Urinary bladder (tissue), 4 donors: ENCODE results near the gene CHIT1. TPM values are rescaled to one million over a fixed set of nuclear protein-coding genes. Genes with fewer than 3 reads are reported as not detected.
"Not testable (repeated sequence)": the region's sequence is repeated elsewhere in the genome, so short reads cannot be mapped to it uniquely, and the experiment has no call there.

Source experiments
- DNase-seq: peaks from one replicate; pipeline ENCODE4 v3.0.0-alpha.2; 2015; ENCODE audit errors: extremely low spot score
- H3K27ac ChIP-seq: one replicate; pipeline ENCODE4 v1.5.1; 2013; ENCODE audit warnings: low read depth, mild to moderate bottlenecking, moderate library complexity
- H3K36me3 ChIP-seq: one replicate; pipeline ENCODE4 v1.6.1; 2013; ENCODE audit warnings: mild to moderate bottlenecking, moderate library complexity; ENCODE audit not compliant: insufficient read depth
- H3K4me1 ChIP-seq: one replicate; pipeline ENCODE4 v1.6.1; 2013; ENCODE audit warnings: mild to moderate bottlenecking, moderate library complexity; ENCODE audit not compliant: insufficient read depth
- H3K4me3 ChIP-seq: one replicate; pipeline ENCODE4 v1.5.1; 2013; ENCODE audit warnings: low read depth, low read length
- WGBS: extraction: QIAGEN DNeasy Blood & Tissue Kit; methylation state at CpG from one replicate; pipeline ENCODE4 v1.1.7; 2013; 5-methylcytosine and 5-hydroxymethylcytosine counted together
- polyA plus RNA-seq: library from polyadenylated mRNA; stranded (reverse); fragments of 200-250 nt; gene quantifications from one replicate; pipeline ENCODE4 v1.2.3, GENCODE V29; 2013
- total RNA-seq: library from RNA; depleted of rRNA; stranded (reverse); fragments of >200 nt; gene quantifications from one replicate; pipeline ENCODE4 v1.2.3, GENCODE V29; 2014
- donor health status: healthy with polysubstance abuse.
- donor health status: healthy.

Gene CHIT1
- total and polyA plus RNA-seq, 2 donors, result 0.11 TPM; not detected in 1

DNA sequence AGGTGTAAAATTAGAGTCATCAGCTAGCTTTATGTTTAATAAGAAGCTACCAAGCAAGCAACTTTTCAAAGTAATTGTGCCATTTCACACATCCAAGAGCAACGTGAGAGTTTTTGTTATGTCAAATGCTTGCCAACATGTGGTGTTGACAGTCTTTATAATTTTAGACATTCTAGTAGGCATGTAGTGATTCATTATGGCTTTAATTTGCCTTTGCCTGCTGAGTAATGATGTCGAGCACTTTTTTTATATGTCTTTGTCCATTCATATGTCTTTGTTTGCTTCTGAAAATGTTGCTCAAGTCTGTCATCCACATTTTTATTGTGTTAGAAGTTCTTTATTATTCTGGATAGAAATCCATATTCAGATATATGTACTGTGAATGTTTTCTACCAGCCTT lies 21.4 kb upstream of the CHIT1 start:
- WGBS, result 46% methylated on average over 2 of the region's 2 CpGs
- Histone ChIP-seq H3K4me1 (no peaks in the 10 kb centered on the region), H3K27ac (no peak overlapping the region), H3K36me3 (no peaks in the 10 kb centered on the region), H3K4me3 (no peak overlapping the region)
- DNase-seq, result no peak

DNA sequence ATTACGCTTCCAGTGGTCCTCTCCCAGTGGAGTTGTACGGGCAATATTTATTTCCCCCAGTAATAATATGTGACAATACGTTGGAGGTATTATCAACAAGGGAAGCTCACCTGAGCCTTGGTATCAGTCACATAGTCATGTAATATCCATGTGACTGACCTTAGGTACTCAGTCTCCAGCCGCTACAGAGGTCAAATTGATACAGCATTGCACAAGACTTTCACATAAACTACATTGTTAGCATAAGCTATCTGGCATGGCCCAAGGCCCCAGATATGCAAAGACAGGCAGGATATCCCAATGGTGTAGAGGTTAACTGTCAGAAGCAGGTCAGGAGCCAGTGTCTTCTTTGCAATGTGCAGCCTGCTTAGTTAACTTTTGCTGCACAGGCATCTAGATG lies 15.3 kb upstream of the CHIT1 start:
- Histone ChIP-seq H3K36me3 (no peaks in the 10 kb centered on the region), H3K27ac (no peak overlapping the region), H3K4me1 (no peaks in the 10 kb centered on the region), H3K4me3 (no peak overlapping the region)
- DNase-seq, result no peak
- 45% methylated on average over 4 of the region's 4 CpGs for WGBS

DNA sequence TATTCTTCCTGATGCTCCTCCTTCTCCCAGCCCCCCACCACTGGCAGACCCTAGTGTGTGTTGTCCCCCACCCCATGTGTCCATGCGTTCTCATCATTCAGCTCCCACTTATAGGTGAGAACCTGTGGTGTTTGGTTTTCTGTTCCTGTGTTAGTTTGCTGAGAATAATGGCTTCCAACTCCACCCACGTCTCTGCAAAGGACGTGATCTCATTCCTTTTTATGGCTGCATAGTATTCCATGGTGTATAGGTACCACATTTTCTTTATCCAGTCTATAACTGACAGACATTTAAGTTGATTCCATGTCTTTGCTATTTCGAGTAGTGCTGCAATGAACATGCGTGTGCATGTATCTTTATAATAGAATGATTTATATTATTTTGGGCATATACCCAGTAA lies 12.2 kb upstream of the CHIT1 start:
- not testable (repeated sequence) for H3K4me1 ChIP-seq, H3K27ac ChIP-seq, DNase-seq, H3K4me3 ChIP-seq, H3K36me3 ChIP-seq
- WGBS, result 88% methylated on average over 5 of the region's 5 CpGs

DNA sequence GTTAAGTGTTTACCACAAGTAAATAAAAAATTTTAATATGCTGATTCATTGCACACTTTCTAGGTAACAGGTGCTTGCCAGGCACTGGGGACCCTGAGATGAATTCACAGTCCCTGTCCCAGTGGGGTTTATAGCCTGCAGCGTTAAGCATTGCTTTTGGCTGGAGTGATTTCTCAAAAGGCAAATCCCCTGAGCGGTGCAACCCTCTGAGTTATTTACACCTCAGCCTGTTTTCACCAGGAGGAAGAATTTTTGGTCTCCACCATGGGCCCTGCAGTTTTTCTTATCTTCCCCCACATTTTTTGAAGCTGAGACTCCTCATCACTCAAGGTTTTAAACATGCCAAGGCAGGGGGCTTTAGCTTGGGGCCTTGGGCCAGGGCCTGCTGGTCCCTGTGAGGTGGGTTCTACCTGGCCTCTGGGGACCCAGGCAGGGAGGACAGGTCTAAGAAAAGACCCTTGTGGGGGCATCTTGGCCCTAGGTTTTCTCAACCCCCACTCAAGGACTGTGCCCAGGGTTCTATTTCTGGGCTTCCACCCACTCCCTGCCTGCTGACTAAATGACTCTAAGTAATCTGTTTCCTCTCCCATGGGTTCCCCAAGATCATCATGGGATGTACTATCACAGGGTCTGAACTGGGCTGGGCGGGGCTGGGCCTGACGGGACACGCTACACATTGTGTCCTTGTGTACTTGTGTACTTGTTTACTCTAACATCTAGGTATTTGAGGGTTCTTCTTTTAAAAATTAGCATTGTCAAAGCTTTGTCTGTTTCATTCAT lies 10.2 kb upstream of the CHIT1 start:
- no peak for DNase-seq
- no peak overlapping the region for H3K27ac ChIP-seq
- 71% methylated on average over 5 of the region's 5 CpGs for WGBS

DNA sequence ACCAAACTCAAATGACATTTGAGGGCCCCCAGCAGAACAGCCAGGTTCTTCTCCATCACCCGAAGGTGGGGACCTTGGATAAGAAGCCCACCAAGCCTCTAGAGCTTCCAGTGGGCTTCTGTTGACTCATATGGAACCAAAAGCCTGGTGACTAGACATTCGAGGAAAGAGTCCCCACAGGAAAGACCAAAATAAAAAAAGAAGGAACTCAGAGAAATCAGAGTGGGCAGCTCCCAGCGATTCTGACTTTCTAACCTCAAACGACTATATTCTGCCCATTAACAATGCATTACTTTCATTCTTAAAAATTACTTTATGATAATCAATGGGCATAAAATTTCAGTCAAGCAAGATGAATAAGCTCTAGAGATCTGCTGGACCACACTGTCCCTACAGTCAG lies 9.6 kb upstream of the CHIT1 start:
- no peaks in the 10 kb centered on the region for H3K4me1 ChIP-seq
- no peaks in the 10 kb centered on the region for H3K36me3 ChIP-seq
- H3K4me3 ChIP-seq, result no peak overlapping the region
- 69% methylated on average over 4 of the region's 4 CpGs for WGBS
- no peak for DNase-seq
- no peak overlapping the region for H3K27ac ChIP-seq

More for the DNA sequence above, 10.2 kb upstream of the CHIT1 start:
- H3K4me3 ChIP-seq, result no peak overlapping the region
- no peaks in the 10 kb centered on the region for H3K36me3 ChIP-seq
- no peaks in the 10 kb centered on the region for H3K4me1 ChIP-seq

DNA sequence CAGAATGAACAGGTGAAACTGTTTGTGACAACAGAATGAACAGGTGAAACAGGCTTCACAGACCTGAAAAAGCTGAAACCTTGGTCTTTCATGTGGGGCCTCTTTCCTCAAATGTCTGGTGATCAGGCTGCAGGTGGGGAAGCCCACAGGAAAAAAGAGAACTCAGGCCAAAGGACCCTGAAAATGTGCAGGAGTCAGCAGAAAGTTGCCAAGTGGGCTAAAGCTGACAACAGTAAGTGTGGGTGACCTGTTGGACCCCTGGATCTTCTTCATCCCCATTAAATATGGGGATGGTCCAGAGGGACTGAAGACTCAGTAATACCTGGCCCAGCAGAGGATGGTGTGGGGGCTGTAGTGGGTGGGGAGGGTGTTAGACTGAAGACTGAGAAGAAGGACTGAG lies 9.1 kb upstream of the CHIT1 start:
- DNase-seq, result no peak
- Histone ChIP-seq H3K4me3 (no peak overlapping the region), H3K36me3 (no peaks in the 10 kb centered on the region), H3K4me1 (no peaks in the 10 kb centered on the region), H3K27ac (no peak overlapping the region)

DNA sequence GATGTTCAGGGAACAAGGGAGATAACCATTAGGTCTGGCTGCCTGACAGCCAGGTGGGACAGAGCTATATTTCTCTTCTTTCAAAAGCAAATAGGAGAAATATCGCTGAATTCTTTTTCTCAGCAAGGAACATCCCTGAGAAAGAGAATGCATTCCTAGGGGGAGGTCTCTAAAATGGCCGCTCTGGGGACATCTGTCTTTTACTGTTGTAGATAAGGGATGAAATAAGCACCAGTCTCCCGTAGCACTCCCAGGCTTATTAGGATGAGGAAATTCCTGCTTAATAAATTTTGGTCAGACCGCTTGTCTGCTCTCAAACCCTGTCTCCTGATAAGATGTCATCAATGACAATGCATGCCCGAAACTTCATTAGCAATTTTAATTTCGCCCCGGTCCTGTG lies 5.4 kb upstream of the CHIT1 start:
- not testable (repeated sequence) for H3K27ac ChIP-seq, H3K36me3 ChIP-seq, H3K4me3 ChIP-seq, DNase-seq, H3K4me1 ChIP-seq
- WGBS, result 89% methylated on average over 7 of the region's 7 CpGs

DNA sequence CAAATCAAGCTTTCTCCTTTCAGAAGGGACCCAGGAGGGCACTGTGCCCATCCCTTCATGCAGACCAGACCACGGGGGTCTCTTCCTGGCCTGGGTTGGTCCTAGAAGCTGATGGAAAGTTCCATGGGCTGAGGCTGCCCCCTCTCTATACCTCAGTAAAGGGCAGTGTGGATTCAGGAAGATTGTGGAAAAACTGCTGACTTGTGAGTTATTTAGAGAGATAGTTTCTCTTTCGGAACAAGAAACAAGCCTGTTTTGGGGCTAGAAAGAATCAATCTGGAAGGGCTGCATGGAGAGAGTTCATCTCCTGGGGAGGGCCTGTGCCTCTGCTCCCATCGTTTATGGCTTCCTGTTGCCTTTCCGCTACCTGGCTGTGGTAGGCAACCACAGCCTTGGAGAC lies 803 bp downstream of the CHIT1 start:
- 74% methylated on average over 4 of the region's 4 CpGs for WGBS
- H3K4me1 ChIP-seq, result no peaks in the 10 kb centered on the region

DNA sequence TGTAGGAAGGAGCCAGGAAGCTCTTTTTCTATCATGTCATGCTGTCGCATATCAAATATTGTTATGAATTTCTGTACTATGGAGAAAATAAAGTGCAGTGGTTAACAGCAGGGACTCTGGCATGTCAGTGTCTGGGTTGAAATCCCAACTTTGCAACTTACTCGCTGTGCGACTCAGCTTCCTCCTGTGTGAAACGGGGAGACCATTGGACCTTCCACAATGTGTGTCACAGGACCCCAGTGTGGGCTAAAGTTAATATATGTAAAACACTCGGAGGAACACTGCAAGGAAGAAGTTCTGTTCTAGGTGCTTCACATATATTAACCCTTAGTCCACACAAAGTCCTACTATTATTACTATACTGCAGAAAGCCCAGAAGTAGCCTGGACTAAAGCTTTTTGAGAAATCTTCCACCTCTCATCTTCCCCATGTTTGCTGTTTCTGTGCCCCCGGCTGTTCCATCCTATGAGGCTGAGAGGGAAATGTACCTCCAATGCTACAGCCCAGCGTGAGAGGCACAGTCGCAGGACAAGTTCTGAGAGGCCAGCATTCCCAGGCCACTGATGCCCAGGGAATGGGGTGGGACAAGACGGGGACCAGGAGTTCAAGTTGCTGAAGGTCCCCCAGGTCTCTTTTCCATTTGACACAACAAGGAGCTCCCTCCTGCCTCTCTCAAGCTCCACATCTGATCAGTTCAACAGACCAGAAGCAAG lies 1.9 kb downstream of the CHIT1 start:
- H3K4me3 ChIP-seq, result no peak overlapping the region
- 85% methylated on average over 9 of the region's 9 CpGs for WGBS
- H3K36me3 ChIP-seq, result no peaks in the 10 kb centered on the region
- H3K4me1 ChIP-seq, result no peaks in the 10 kb centered on the region
- H3K27ac ChIP-seq, result no peak overlapping the region
- no peak for DNase-seq

More for the DNA sequence above, 803 bp downstream of the CHIT1 start:
- H3K27ac ChIP-seq, result no peak overlapping the region
- no peak for DNase-seq
- H3K4me3 ChIP-seq, result no peak overlapping the region
- no peaks in the 10 kb centered on the region for H3K36me3 ChIP-seq

DNA sequence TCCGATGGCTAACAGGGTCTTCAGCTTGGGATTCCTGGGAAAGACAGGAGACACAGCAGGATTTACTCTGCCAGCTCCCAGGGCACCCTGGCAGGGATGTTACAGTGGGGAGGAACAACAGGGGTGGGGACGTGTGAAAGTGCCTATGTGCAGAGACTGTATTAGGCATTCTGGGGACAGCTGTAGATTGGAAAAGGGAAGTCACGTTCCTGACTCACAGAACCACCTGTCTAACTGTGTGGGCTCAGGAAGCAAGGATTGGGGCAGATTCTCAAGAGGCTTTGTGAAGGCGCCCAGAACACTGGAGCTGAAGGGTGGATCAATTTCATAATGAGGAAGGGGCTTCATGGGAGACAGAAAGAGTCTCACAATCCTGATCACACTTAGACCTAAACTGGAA lies 4.4 kb downstream of the CHIT1 start:
- Histone ChIP-seq H3K27ac (no peak overlapping the region), H3K4me1 (no peaks in the 10 kb centered on the region), H3K36me3 (no peaks in the 10 kb centered on the region), H3K4me3 (no peak overlapping the region)
- WGBS, result 69% methylated on average over 4 of the region's 4 CpGs
- no peak for DNase-seq

DNA sequence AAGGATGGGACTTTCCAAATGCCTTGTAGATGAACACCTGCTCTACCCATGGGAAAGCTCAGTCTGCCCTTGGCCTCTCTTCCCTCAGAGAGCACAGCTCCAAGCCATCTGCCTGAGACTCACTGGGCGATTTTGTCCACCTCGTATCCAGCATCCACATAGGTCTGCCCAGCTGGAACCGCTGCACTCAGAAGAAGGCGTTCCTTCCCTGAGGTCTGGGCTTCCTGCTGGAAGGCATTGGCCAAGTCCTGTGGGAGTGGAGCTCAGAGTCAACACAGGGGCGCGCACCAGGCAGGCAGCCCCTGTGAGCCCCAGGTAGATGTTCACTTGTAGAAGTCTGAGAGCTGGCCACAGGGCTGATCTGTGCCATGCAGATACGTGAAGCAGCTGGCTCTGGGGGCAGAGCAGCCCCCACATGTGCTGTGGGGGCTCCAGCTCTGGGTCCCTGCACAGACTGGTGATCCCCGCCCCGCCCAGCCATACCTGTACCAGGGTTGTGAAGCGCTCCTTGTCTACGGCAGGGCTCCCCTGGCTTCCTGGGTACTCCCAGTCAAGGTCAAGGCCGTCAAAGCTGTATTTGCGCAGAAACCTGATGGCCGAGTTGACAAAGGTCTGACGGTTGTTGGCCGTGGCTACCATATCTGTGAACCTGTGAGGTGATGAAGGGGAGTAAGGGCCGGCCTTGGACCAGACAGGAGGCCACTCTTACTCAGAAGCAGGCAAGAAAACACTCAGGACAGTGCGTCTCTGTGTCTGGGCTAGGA lies 6.3 kb downstream of the CHIT1 start:
- no peaks in the 10 kb centered on the region for H3K36me3 ChIP-seq
- H3K4me3 ChIP-seq, result no peak overlapping the region
- H3K27ac ChIP-seq, result no peak overlapping the region
- H3K4me1 ChIP-seq, result no peaks in the 10 kb centered on the region
- no peak for DNase-seq
- WGBS, result 87% methylated on average over 18 of the region's 18 CpGs

DNA sequence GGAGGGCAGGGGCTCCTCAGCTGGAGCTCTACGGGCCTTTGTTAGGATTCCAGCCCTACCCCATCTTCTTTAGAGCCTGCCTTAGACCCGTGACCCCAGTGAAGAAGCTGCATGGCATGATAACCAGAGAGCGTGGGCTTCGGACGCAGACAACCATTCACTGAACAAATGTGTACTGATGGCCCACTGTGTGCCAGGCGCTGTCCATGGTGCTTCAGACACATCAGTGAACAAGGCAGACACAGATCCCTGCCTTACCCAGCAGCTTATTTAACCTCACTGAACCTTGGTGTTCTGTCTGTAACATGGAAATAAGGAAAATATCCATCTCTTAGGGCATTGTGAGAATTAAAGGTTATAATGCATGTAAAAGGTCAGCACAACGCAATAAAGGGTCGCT lies 9.5 kb downstream of the CHIT1 start:
- 73% methylated on average over 8 of the region's 8 CpGs for WGBS
- no peak for DNase-seq
- no peaks in the 10 kb centered on the region for H3K36me3 ChIP-seq
- no peak overlapping the region for H3K4me3 ChIP-seq
- H3K27ac ChIP-seq, result no peak overlapping the region
- H3K4me1 ChIP-seq, result no peaks in the 10 kb centered on the region

DNA sequence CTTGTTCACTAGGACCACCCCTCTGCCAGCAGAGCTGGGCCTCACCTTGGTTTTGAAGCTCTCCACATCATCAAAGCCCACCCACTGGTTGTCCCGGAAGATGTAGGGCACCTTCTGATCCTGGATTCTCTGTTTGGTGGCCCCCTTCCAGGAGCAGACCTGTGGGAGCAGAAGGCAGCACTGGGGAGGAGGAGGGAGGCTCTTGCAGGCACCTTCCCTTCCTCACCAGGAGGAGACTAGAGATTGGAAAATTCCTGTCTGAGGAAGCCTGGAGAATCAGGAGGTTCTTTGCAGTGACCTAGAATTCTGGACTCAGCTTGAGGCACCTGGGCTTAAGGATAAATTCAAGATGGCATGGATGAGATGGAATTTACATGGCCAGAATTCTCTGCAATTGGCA lies 10.3 kb downstream of the CHIT1 start:
- no peak for DNase-seq
- 66% methylated on average over 1 of the region's 1 CpG for WGBS
- H3K27ac ChIP-seq, result no peak overlapping the region
- H3K4me3 ChIP-seq, result no peak overlapping the region
- no peaks in the 10 kb centered on the region for H3K4me1 ChIP-seq
- no peaks in the 10 kb centered on the region for H3K36me3 ChIP-seq

DNA sequence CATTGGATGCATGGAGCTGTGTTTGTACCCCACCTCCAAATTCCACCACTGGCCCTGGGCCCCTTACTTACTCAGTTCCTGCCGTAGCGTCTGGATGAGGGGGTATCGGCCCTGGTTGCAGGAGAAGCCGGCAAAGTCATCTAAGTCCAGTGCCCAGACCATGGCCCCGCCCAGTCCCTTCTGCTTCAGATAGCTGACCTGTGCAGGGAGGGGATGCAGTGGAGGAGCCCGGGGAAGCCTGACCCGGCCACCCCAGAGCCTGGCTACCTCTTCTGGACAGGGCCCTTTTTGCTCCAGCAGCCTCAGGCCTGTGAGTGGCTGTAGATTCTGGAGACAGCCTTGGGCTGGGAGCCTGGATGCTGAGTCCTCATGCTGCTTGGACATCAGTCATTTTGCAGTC lies 11.8 kb downstream of the CHIT1 start:
- DNase-seq, result no peak
- 72% methylated on average over 7 of the region's 7 CpGs for WGBS
- H3K27ac ChIP-seq, result no peak overlapping the region
- no peak overlapping the region for H3K4me3 ChIP-seq
- H3K4me1 ChIP-seq, result no peaks in the 10 kb centered on the region
- no peaks in the 10 kb centered on the region for H3K36me3 ChIP-seq
